OCI-LY7 (cell line): Measurements from ENCODE around the gene CCN6. TPM values are rescaled to one million over a fixed set of nuclear protein-coding genes. Genes with fewer than 3 reads are reported as not detected.

Source experiments
- BruUV-seq: library from RNA; stranded (reverse); fragments of 400-500 nt; replicated peaks from 2 replicates; lab custom pipeline; 2021; lab: Mats Ljungman, UMichigan
- CTCF ChIA-PET: fragments of 300-600 bp; sonication (Branson Sonifier 250); formaldehyde crosslinking; loops from one replicate; lab custom pipeline; 2022; ENCODE audit warnings: antibody characterized with exemption; ENCODE audit not compliant: unreplicated experiment; lab: Charles Lee
- POLR2A ChIA-PET: fragments of 300-600 bp; sonication (Branson Sonifier 250); formaldehyde crosslinking; loops from one replicate; lab custom pipeline; 2022; ENCODE audit warnings: antibody characterized with exemption; lab: Charles Lee
- DNase-seq: peaks from one replicate; pipeline ENCODE4 v3.0.0-alpha.2; 2015; ENCODE audit warnings: low spot score
- H2AFZ ChIP-seq: fragments of 200-600 bp; sonication (generic), shearing (Covaris generic); 2 replicates; pipeline ENCODE4 v1.6.1; 2014; ENCODE audit warnings: mild to moderate bottlenecking, antibody characterized with exemption, low read length, moderate library complexity
- H3K27ac ChIP-seq: fragments of 200-600 bp; sonication (generic); 2 replicates; pipeline ENCODE4 v1.5.1; 2014; ENCODE audit warnings: mixed run types, low read depth, mild to moderate bottlenecking, moderate library complexity, low read length, inconsistent platforms; ENCODE audit not compliant: poor library complexity, severe bottlenecking
- H3K36me3 ChIP-seq: fragments of 200-600 bp; sonication (generic); 2 replicates; pipeline ENCODE4 v1.6.1; 2014; ENCODE audit warnings: mild to moderate bottlenecking, antibody characterized with exemption, low read length, moderate library complexity, mixed read lengths; ENCODE audit not compliant: insufficient read depth
- H3K4me1 ChIP-seq: fragments of 200-600 bp; sonication (generic); 2 replicates; pipeline ENCODE4 v1.5.1; 2014; ENCODE audit warnings: mild to moderate bottlenecking, low read length; ENCODE audit not compliant: insufficient read depth, poor library complexity, severe bottlenecking
- H3K4me2 ChIP-seq: fragments of 200-600 bp; sonication (generic); 2 replicates; pipeline ENCODE4 v1.6.1; 2014; ENCODE audit warnings: mild to moderate bottlenecking, low read length
- H3K4me3 ChIP-seq: fragments of 200-600 bp; sonication (generic); 2 replicates; pipeline ENCODE4 v1.5.1; 2014; ENCODE audit warnings: mild to moderate bottlenecking, low read depth, low read length; ENCODE audit not compliant: poor library complexity, severe bottlenecking
- H3K79me2 ChIP-seq: fragments of 200-600 bp; sonication (generic); 2 replicates; pipeline ENCODE4 v1.6.1; 2016; ENCODE audit warnings: low read depth, mild to moderate bottlenecking, low read length, moderate library complexity, mixed read lengths; ENCODE audit not compliant: insufficient read depth
- H3K9me2 ChIP-seq: fragments of 200-600 bp; sonication (generic); 2 replicates; pipeline ENCODE4 v1.6.1; 2016; ENCODE audit warnings: mild to moderate bottlenecking, low read length, mixed read lengths; ENCODE audit not compliant: insufficient read depth
- H3K9me3 ChIP-seq: fragments of 200-600 bp; sonication (generic); 2 replicates; pipeline ENCODE4 v1.6.1; 2014; ENCODE audit warnings: mild to moderate bottlenecking, mixed run types, low read length, mixed read lengths
- H4K20me1 ChIP-seq: fragments of 200-600 bp; sonication (generic); 2 replicates; pipeline ENCODE4 v1.6.1; 2014; ENCODE audit warnings: mild to moderate bottlenecking, antibody characterized with exemption, low read length, moderate library complexity, mixed read lengths; ENCODE audit not compliant: insufficient read depth
- CTCF ChIP-seq: fragments of 200-600 bp; sonication (generic); conservative IDR thresholded peaks from 2 replicates; pipeline ENCODE4 v1.5.1; 2014; ENCODE audit warnings: mild to moderate bottlenecking, antibody characterized with exemption, low read length, moderate library complexity, mixed read lengths
- EZH2phosphoT487 ChIP-seq: fragments of 200-600 bp; sonication (generic); IDR thresholded peaks from 2 replicates; pipeline ENCODE4 v1.6.1; 2018; ENCODE audit warnings: low read depth, borderline replicate concordance, mild to moderate bottlenecking, mixed run types, antibody characterized with exemption, low read length, moderate library complexity, mixed read lengths
- intact Hi-C: fragments of 100-400 bp; cut with micrococcal nuclease; formaldehyde crosslinking; loops from one replicate; pipeline ENCODE4 v1.10.0; 2022; ENCODE audit not compliant: unreplicated experiment
- total RNA-seq, 2 experiments: library from RNA; depleted of rRNA in 1 of 2; stranded (reverse); fragments of >200 nt in 1 of 2; shearing (Covaris generic) in 1 of 2; gene quantifications; 2 replicates each; pipeline ENCODE4 v1.2.3, GENCODE V29; 2014 to 2022

CCN6 gene
- total RNA-seq, 2 experiments from 2014 or later, result not detected

GRCh38 chr6:112005013-112005371 is 48.9 kb upstream of the CCN6 start:
- H3K9me2 ChIP-seq, result no peaks in the 10 kb centered on the region
- H3K36me3 ChIP-seq, result no peaks in the 10 kb centered on the region
- no TSS peak for BruUV-seq
- no peaks in the 10 kb centered on the region for H4K20me1 ChIP-seq
- no peak overlapping the region for H3K27ac ChIP-seq
- H2AFZ ChIP-seq, result no peak overlapping the region
- H3K4me2 ChIP-seq, result no peak overlapping the region
- no peaks in the 10 kb centered on the region for H3K9me3 ChIP-seq
- TF ChIP-seq CTCF, result no peak
- no peak for TF ChIP-seq EZH2phosphoT487
- DNase-seq, result no peak
- ChIA-PET CTCF (no interaction called here), POLR2A (no interaction called here)
- intact Hi-C loops, result no loop called here
- no peaks in the 10 kb centered on the region for H3K79me2 ChIP-seq
- no peak overlapping the region for H3K4me3 ChIP-seq
- no peaks in the 10 kb centered on the region for H3K4me1 ChIP-seq

GRCh38 chr6:112007254-112007653 is 46.6 kb upstream of the CCN6 start:
- no peak overlapping the region for H3K27ac ChIP-seq
- no TSS peak for BruUV-seq
- ChIA-PET CTCF (interaction anchor here (0.5 to 1.3 kb wide), 2 partner anchors 13 to 953 kb away, joined by 3 read pairs; no protein-coding TSS in a partner anchor), POLR2A (interaction anchor here (1.6 kb wide), 1 partner anchor 11 kb away, joined by 6 read pairs; no protein-coding TSS in a partner anchor)
- no peaks in the 10 kb centered on the region for H4K20me1 ChIP-seq
- no peaks in the 10 kb centered on the region for H3K9me2 ChIP-seq
- no peak overlapping the region for H3K4me2 ChIP-seq
- H3K79me2 ChIP-seq, result no peaks in the 10 kb centered on the region
- H2AFZ ChIP-seq, result no peak overlapping the region
- H3K36me3 ChIP-seq, result no peaks in the 10 kb centered on the region
- no peak overlapping the region for H3K4me3 ChIP-seq
- no peak for DNase-seq
- intact Hi-C loops, result no loop called here
- TF ChIP-seq EZH2phosphoT487, result no peak
- TF ChIP-seq CTCF, result no peak
- no peaks in the 10 kb centered on the region for H3K9me3 ChIP-seq
- H3K4me1 ChIP-seq, result no peaks in the 10 kb centered on the region

- no peaks in the 10 kb centered on the region for H3K4me1 ChIP-seq
- no peak overlapping the region for H3K4me2 ChIP-seq
- H3K9me3 ChIP-seq, result no peaks in the 10 kb centered on the region
- H3K27ac ChIP-seq, result no peak overlapping the region
- no TSS peak for BruUV-seq
- no peak overlapping the region for H3K4me3 ChIP-seq
- no peak for DNase-seq
- CTCF ChIA-PET, result interaction anchor here (0.7 to 1.3 kb wide), 2 partner anchors 12 to 749 kb away, joined by 3 read pairs; a partner anchor contains a TSS
- TF ChIP-seq EZH2phosphoT487, result no peak
- no peak for TF ChIP-seq CTCF
- H3K9me2 ChIP-seq, result no peaks in the 10 kb centered on the region
- POLR2A ChIA-PET, result interaction anchor here (1.6 kb wide), 1 partner anchor 10 kb away, joined by 6 read pairs; no protein-coding TSS in a partner anchor
- H3K36me3 ChIP-seq, result no peaks in the 10 kb centered on the region
- intact Hi-C loops, result no loop called here
- H2AFZ ChIP-seq, result no peak overlapping the region
- no peaks in the 10 kb centered on the region for H4K20me1 ChIP-seq
- H3K79me2 ChIP-seq, result no peaks in the 10 kb centered on the region
Observed at GRCh38 chr6:112007805-112008204, 46.1 kb upstream of the CCN6 start.
